ENCODE results near the gene GABRG3.
A peak's percentile ranks its signal among the peaks of the same experiment; 100 is the strongest.

The GABRG3 gene

GRCh38 chr15:26970712-26971210 lies at the start of gene GABRG3:
TSS of gene GABRG3 (plus strand) at chr15:26971181.
- no peak for DNase-seq

- no peak for DNase-seq
Observed at GRCh38 chr15:26921433-26921832, 49.5 kb upstream of the GABRG3 start.

- DNase-seq, result no peak
Observed at GRCh38 chr15:26926081-26926480, 44.9 kb upstream of the GABRG3 start.

- DNase-seq, result no peak
Observed at GRCh38 chr15:26928051-26928450, 42.9 kb upstream of the GABRG3 start.

GRCh38 chr15:26929588-26929987 lies 41.4 kb upstream of the GABRG3 start:
- DNase-seq, result no peak

- DNase-seq, result no peak
Observed at GRCh38 chr15:26934848-26935247, 36.1 kb upstream of the GABRG3 start.

GRCh38 chr15:26935322-26935721 lies 35.7 kb upstream of the GABRG3 start:
- DNase-seq, result no peak

GRCh38 chr15:26936502-26936901 lies 34.5 kb upstream of the GABRG3 start:
- no peak for DNase-seq

GRCh38 chr15:26937134-26937533 lies 33.8 kb upstream of the GABRG3 start:
- no peak for DNase-seq

- no peak for DNase-seq
Observed at GRCh38 chr15:26939398-26939797, 31.6 kb upstream of the GABRG3 start.

- DNase-seq, result no peak
Observed at GRCh38 chr15:26941489-26941888, 29.5 kb upstream of the GABRG3 start.

GRCh38 chr15:26943866-26944265 lies 27.1 kb upstream of the GABRG3 start:
- no peak for DNase-seq

GRCh38 chr15:26945046-26945445 lies 25.9 kb upstream of the GABRG3 start:
- DNase-seq, result no peak

GRCh38 chr15:26950001-26950400 lies 21.0 kb upstream of the GABRG3 start:
- no peak for DNase-seq

- no peak for DNase-seq
Observed at GRCh38 chr15:26954403-26954802, 16.6 kb upstream of the GABRG3 start.

GRCh38 chr15:26967719-26968269 lies 3.2 kb upstream of the GABRG3 start:
- DNase-seq, result no peak

GRCh38 chr15:26968806-26969205 lies 2.2 kb upstream of the GABRG3 start:
- no peak for DNase-seq

- DNase-seq, result no peak
Observed at GRCh38 chr15:26971271-26972018, 464 bp downstream of the GABRG3 start.

GRCh38 chr15:26972636-26973035 lies 1.7 kb downstream of the GABRG3 start:
- no peak for DNase-seq

GRCh38 chr15:26974120-26974780 lies 3.3 kb downstream of the GABRG3 start:
- DNase-seq, result peak; percentile 40 to 51

GRCh38 chr15:26981492-26981891 lies 10.5 kb downstream of the GABRG3 start:
- DNase-seq, result no peak

GRCh38 chr15:26983822-26984221 lies 12.8 kb downstream of the GABRG3 start:
- no peak for DNase-seq

GRCh38 chr15:26985050-26985449 lies 14.1 kb downstream of the GABRG3 start:
- DNase-seq, result no peak

GRCh38 chr15:26996250-26996649 lies 25.3 kb downstream of the GABRG3 start:
- DNase-seq, result no peak
